ENCODE data around the gene TLN1.

GRCh38 chr9:35771534-35771933 lies 39.5 kb upstream of the TLN1 start:
- TF ChIP-seq EZH2 (IDR thresholded peaks at IDR 0.05; ENCODE audit: borderline replicate concordance, low read depth, low read length, poor library complexity, severe bottlenecking) (no peak), CTCF (conservative IDR thresholded peaks at IDR 0.05; ENCODE audit: low read depth, low read length) (no peak)

All from A673 (cell line).